ENCODE measurements around the gene MYB. TPM values are rescaled to one million over a fixed set of nuclear protein-coding genes. Genes with fewer than 3 reads are reported as not detected.

Gene MYB
- total and polyA plus RNA-seq, 8 donors = 0.07 to 0.37 (median 0.17) TPM; not detected in 3

DNA sequence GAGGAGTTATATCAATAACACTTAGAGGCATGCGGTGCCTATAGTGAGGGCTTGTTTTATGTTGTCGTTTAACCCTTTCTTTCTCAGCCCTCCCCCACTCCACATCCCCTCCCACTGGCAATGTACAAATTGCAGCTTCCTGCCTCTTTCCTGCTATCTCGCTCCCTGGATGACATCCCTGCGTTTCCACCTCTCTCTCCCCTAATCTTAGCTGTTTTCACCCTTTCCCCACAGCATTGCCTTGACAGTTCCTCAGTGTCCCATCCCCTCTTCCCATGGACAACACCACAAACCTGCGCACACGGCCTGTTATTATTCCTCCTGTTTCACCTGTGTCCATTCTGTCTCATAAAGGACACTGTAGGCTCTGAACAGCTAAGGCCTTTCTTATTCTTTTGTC is 34.5 kb downstream of the MYB start:
- no peak overlapping the region for H3K4me3 ChIP-seq
- no peaks in the 10 kb centered on the region for H3K9me3 ChIP-seq
- no peaks in the 10 kb centered on the region for H3K4me1 ChIP-seq
- no peak overlapping the region for H3K27ac ChIP-seq
- 70 to 80% methylated on average over 6 of the region's 6 CpGs for WGBS, 2 donors
- H3K27me3 ChIP-seq = no peaks in the 10 kb centered on the region
- no peak for ATAC-seq
- no peaks in the 10 kb centered on the region for H3K36me3 ChIP-seq
- TF ChIP-seq CTCF (IDR thresholded peaks at IDR 0.05) = no peak
- FAIRE-seq = no peak
- DNase-seq = no peak
- intact Hi-C loops (cut with DNase I) = no loop called here

DNA sequence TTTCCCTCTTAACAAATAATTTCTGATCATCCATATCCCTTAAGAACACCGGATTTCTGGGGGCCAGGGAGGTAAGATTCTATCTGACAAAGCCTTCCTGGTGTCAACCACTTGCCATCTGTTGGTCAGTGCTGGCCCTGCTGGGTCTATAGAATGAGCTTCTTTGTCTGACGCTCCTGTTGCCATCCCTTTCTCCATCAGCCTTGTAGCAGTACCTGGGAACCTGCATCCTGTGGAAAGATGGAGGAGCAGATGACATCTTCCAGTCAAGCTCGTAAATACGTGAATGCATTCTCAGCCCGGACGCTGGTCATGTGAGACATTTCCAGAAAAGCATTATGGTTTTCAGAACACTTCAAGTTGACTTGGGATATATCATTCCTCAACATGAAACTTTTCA is 36.6 kb downstream of the MYB start:
- no peak for ATAC-seq
- Histone ChIP-seq H3K4me3 (no peak overlapping the region), H3K27ac (no peak overlapping the region), H3K4me1 (no peaks in the 10 kb centered on the region), H3K9me3 (no peaks in the 10 kb centered on the region), H3K36me3 (no peaks in the 10 kb centered on the region), H3K27me3 (no peaks in the 10 kb centered on the region)
- TF ChIP-seq CTCF (IDR thresholded peaks at IDR 0.05) = no peak
- WGBS, 2 donors = 89 to 96% methylated on average over 6 of the region's 6 CpGs
- DNase-seq = no peak
- no peak for FAIRE-seq
- intact Hi-C loops (cut with DNase I) = no loop called here

GRCh38 chr6:135219346-135219745 is 38.2 kb downstream of the MYB start:
- 87 to 94% methylated on average over 6 of the region's 6 CpGs for WGBS, 2 donors
- Histone ChIP-seq H3K4me3 (no peak overlapping the region), H3K9me3 (no peaks in the 10 kb centered on the region), H3K27me3 (no peaks in the 10 kb centered on the region), H3K36me3 (no peaks in the 10 kb centered on the region), H3K4me1 (no peaks in the 10 kb centered on the region), H3K27ac (no peak overlapping the region)
- ATAC-seq (no peak), DNase-seq (no peak), FAIRE-seq (no peak)
- no peak for TF ChIP-seq CTCF (IDR thresholded peaks at IDR 0.05)
- intact Hi-C loops (cut with DNase I) = no loop called here

DNA sequence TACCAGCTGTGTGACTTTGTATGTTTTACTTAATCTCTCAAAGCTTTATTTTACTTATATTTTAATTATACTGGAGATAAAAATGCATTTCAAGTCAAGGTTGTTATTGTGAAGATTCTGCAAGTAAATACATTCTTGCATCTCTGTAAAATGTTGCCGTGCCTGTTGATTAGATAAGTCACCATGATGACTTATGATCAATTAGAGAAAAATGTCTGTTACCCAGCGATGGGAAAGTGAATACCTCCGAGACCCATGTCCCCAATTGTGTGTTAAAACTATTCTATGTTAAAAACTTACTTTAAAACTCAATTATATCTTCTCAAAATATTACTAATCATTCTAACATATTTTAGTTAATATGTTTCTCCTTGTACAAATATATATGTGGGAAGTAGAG is 39.9 kb downstream of the MYB start:
- DNase-seq (no peak), FAIRE-seq (no peak), ATAC-seq (no peak)
- Histone ChIP-seq H3K27ac (no peak overlapping the region), H3K4me1 (no peaks in the 10 kb centered on the region), H3K27me3 (no peaks in the 10 kb centered on the region), H3K9me3 (no peaks in the 10 kb centered on the region), H3K4me3 (no peak overlapping the region), H3K36me3 (no peaks in the 10 kb centered on the region)
- WGBS, 2 donors = 83 to 85% methylated on average over 3 of the region's 3 CpGs
- TF ChIP-seq CTCF (IDR thresholded peaks at IDR 0.05) = no peak
- intact Hi-C loops (cut with DNase I) = no loop called here

- H3K4me3 ChIP-seq = no peak overlapping the region
- ATAC-seq = no peak
- H3K9me3 ChIP-seq = no peaks in the 10 kb centered on the region
- intact Hi-C loops (cut with DNase I) = no loop called here
- TF ChIP-seq CTCF (IDR thresholded peaks at IDR 0.05) = no peak
- no peaks in the 10 kb centered on the region for H3K4me1 ChIP-seq
- no peaks in the 10 kb centered on the region for H3K27me3 ChIP-seq
- no peaks in the 10 kb centered on the region for H3K36me3 ChIP-seq
- 83 to 95% methylated on average over 1 of the region's 1 CpG for WGBS, 2 donors
- no peak overlapping the region for H3K27ac ChIP-seq
- FAIRE-seq = no peak
- DNase-seq = no peak
These were observed 40.4 kb downstream of the MYB start for GRCh38 chr6:135221505-135221904.

Data from pancreas (tissue), 10 donors.